NOMO-1 treated with dmso at 0.1 percent for 144 hours (cell line): ENCODE results near the gene LRRC45.

Source experiments
- DNase-seq: peaks from one replicate; lab custom pipeline; 2025; ENCODE audit not compliant: unreplicated experiment; lab: John Stamatoyannopoulos, UW

The LRRC45 gene

GRCh38 chr17:82050152-82050760, 27.2 kb downstream of the LRRC45 start:
- no peak for DNase-seq

GRCh38 chr17:82050761-82051641, 27.9 kb downstream of the LRRC45 start:
- no peak for DNase-seq

GRCh38 chr17:82051776-82052637, 28.9 kb downstream of the LRRC45 start, which contains the start of the genes GPS1 and RFNG:
Gene GPS1, plus strand, starts transcription at chr17:82051898. Its CDS starts 34 bp downstream, at chr17:82051932.
Gene RFNG, minus strand, starts transcription at chr17:82051811. Its CDS starts 45 bp downstream, at chr17:82051766.
- no peak for DNase-seq

GRCh38 chr17:82052638-82053059, 29.5 kb downstream of the LRRC45 start:
- no peak for DNase-seq

GRCh38 chr17:82053130-82053529, 30.0 kb downstream of the LRRC45 start:
- no peak for DNase-seq

GRCh38 chr17:82053556-82054263, 30.6 kb downstream of the LRRC45 start:
- no peak for DNase-seq

GRCh38 chr17:82054351-82055022, 31.4 kb downstream of the LRRC45 start:
- DNase-seq, result no peak

- DNase-seq, result no peak
Observed at GRCh38 chr17:82055023-82055964, 32.2 kb downstream of the LRRC45 start.

- DNase-seq, result no peak
Observed at GRCh38 chr17:82055965-82056728, 33.0 kb downstream of the LRRC45 start.

- DNase-seq, result no peak
Observed at GRCh38 chr17:82056729-82057621, 33.9 kb downstream of the LRRC45 start.

- no peak for DNase-seq
Observed at GRCh38 chr17:82058230-82058854, 35.2 kb downstream of the LRRC45 start.

GRCh38 chr17:82058855-82059249, 35.7 kb downstream of the LRRC45 start:
- no peak for DNase-seq

- no peak for DNase-seq
Observed at GRCh38 chr17:82059272-82060000, 36.3 kb downstream of the LRRC45 start.

- no peak for DNase-seq
Observed at GRCh38 chr17:82060001-82060380, 36.9 kb downstream of the LRRC45 start.

GRCh38 chr17:82060614-82061013, 37.5 kb downstream of the LRRC45 start:
- no peak for DNase-seq
